Endothelial cell of umbilical vein (primary cell): ENCODE data around the gene IQGAP3.

Source experiments
- EZH2 ChIP-seq: IDR thresholded peaks from 2 replicates; pipeline ENCODE4 v1.6.1; 2012; ENCODE audit warnings: borderline replicate concordance, low read depth, mild to moderate bottlenecking, moderate library complexity, low read length, inconsistent platforms; ENCODE audit not compliant: severe bottlenecking
- FOS ChIP-seq: IDR thresholded peaks from 2 replicates; pipeline ENCODE4 v1.6.1; 2011; ENCODE audit warnings: mild to moderate bottlenecking, low read length, moderate library complexity, borderline replicate concordance; ENCODE audit not compliant: insufficient read depth
- GATA2 ChIP-seq: IDR thresholded peaks from 2 replicates; pipeline ENCODE4 v1.7.0; 2011; ENCODE audit warnings: low read depth, mild to moderate bottlenecking, moderate library complexity, mixed read lengths, low read length; ENCODE audit not compliant: insufficient read length, insufficient read depth
- TF ChIP-seq, protein P1 (sequence below), 2 donors: IDR thresholded peaks; 1 replicate in 1 of 2; 2 replicates in 1 of 2; pipeline ENCODE4 v1.5.1; 2011; ENCODE audit warnings: low read length in 2 of 2, mild to moderate bottlenecking in 2 of 2, moderate library complexity in 2 of 2, control low read depth in 1 of 2, inconsistent platforms in 1 of 2, low read depth in 1 of 2; ENCODE audit not compliant: insufficient read depth in 1 of 2; ENCODE audit errors: extremely low read depth in 1 of 2

DNA sequence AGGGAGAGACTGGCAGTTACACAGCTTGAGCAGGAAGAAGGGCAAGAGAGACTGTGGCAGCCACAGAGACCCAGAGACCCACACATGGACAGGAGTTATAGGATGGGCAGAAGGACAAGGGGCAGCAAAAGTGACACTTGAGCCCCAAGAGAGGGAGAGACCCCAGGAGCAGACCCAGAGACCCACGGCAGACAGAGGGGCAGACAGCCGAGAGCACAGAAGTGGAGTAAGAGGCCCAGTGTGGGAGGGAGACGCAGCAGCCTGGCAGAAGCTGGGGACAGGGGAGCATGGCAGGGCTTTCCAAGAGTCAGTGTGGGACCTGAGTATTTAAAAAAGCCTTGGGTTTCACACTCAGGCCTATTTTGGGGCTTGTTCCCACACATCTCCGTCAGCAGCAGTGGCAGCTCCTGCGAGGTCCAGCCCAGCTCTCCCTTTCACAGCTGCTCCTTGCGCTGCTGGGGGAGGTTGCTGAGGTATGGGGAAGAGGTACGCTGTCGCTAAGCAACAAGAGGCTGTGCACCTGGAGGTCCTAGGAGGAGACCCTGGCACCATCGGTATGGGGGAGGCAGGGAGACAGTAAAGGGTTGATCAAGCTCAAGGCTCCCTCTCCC lies 62.8 kb downstream of the IQGAP3 start:
- TF ChIP-seq, protein P1, sequence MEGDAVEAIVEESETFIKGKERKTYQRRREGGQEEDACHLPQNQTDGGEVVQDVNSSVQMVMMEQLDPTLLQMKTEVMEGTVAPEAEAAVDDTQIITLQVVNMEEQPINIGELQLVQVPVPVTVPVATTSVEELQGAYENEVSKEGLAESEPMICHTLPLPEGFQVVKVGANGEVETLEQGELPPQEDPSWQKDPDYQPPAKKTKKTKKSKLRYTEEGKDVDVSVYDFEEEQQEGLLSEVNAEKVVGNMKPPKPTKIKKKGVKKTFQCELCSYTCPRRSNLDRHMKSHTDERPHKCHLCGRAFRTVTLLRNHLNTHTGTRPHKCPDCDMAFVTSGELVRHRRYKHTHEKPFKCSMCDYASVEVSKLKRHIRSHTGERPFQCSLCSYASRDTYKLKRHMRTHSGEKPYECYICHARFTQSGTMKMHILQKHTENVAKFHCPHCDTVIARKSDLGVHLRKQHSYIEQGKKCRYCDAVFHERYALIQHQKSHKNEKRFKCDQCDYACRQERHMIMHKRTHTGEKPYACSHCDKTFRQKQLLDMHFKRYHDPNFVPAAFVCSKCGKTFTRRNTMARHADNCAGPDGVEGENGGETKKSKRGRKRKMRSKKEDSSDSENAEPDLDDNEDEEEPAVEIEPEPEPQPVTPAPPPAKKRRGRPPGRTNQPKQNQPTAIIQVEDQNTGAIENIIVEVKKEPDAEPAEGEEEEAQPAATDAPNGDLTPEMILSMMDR (IDR thresholded peaks at IDR 0.05; ENCODE audit: extremely low read depth in 1 of 2, insufficient read depth in 1 of 2, low read depth in 1 of 2, low read length in 2 of 2) = no peak
- TF ChIP-seq GATA2 (no peak), FOS (no peak), EZH2 (no peak)
